ENCODE measurements around the gene BTNL3.

GRCh38 chr5:181045316-181045715, 56.7 kb downstream of the BTNL3 start:
- TF ChIP-seq, protein P1, sequence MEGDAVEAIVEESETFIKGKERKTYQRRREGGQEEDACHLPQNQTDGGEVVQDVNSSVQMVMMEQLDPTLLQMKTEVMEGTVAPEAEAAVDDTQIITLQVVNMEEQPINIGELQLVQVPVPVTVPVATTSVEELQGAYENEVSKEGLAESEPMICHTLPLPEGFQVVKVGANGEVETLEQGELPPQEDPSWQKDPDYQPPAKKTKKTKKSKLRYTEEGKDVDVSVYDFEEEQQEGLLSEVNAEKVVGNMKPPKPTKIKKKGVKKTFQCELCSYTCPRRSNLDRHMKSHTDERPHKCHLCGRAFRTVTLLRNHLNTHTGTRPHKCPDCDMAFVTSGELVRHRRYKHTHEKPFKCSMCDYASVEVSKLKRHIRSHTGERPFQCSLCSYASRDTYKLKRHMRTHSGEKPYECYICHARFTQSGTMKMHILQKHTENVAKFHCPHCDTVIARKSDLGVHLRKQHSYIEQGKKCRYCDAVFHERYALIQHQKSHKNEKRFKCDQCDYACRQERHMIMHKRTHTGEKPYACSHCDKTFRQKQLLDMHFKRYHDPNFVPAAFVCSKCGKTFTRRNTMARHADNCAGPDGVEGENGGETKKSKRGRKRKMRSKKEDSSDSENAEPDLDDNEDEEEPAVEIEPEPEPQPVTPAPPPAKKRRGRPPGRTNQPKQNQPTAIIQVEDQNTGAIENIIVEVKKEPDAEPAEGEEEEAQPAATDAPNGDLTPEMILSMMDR (IDR thresholded peaks at IDR 0.05), result no peak
- TF ChIP-seq EZH2 (IDR thresholded peaks at IDR 0.05), result no peak
